ENCODE measurements around the gene HECTD1.

Gene HECTD1

GRCh38 chr14:31229009-31229408 is 21.4 kb upstream of the HECTD1 start:
- H3K4me3 ChIP-seq (ENCODE audit: low read depth, low read length): no peak overlapping the region
- POLR2A ChIA-PET: interaction anchor here (1.0 kb wide), 1 partner anchor 21 kb away, joined by 3 read pairs; the partner anchor contains the start of gene HECTD1
- no peaks in the 10 kb centered on the region for H3K36me3 ChIP-seq (ENCODE audit: control insufficient read depth in 2 of 2, insufficient read depth in 1 of 2, low read length in 2 of 2)
- no peak overlapping the region for H3K27ac ChIP-seq (ENCODE audit: extremely low read depth, low read depth, low read length)
- TF ChIP-seq ZNF654 (tag by site-specific recombination; IDR thresholded peaks at IDR 0.05; ENCODE audit: low read depth) (no peak), PRDM10 (tag by site-specific recombination; IDR thresholded peaks at IDR 0.05) (peak; percentile 17; the same call in 1 of the 2 replicates)
- H3K9me3 ChIP-seq (ENCODE audit: control insufficient read depth, insufficient read depth, low read depth, low read length): no peaks in the 10 kb centered on the region
- CTCF ChIA-PET: interaction anchor here (0.7 to 1.0 kb wide), 4 partner anchors 10 to 156 kb away, joined by 3 to 4 read pairs (median 3); no protein-coding TSS in a partner anchor
- no peaks in the 10 kb centered on the region for H3K4me1 ChIP-seq (ENCODE audit: control insufficient read depth, insufficient read depth, low read length)

GRCh38 chr14:31228533-31228932 is 20.9 kb upstream of the HECTD1 start:
- Histone ChIP-seq H3K9me3 (ENCODE audit: control insufficient read depth, insufficient read depth, low read depth, low read length) (no peaks in the 10 kb centered on the region), H3K36me3 (ENCODE audit: control insufficient read depth in 2 of 2, insufficient read depth in 1 of 2, low read length in 2 of 2) (no peaks in the 10 kb centered on the region), H3K27ac (ENCODE audit: extremely low read depth, low read depth, low read length) (no peak overlapping the region), H3K4me1 (ENCODE audit: control insufficient read depth, insufficient read depth, low read length) (no peaks in the 10 kb centered on the region), H3K4me3 (ENCODE audit: low read depth, low read length) (no peak overlapping the region)
- ChIA-PET POLR2A (interaction anchor here (1.0 kb wide), 1 partner anchor 21 kb away, joined by 3 read pairs; the partner anchor contains the start of gene HECTD1), CTCF (interaction anchor here (0.8 to 1.0 kb wide), 2 partner anchors 9 to 11 kb away, joined by 3 to 4 read pairs; no protein-coding TSS in a partner anchor)
- no peak for TF ChIP-seq ELK4 (IDR thresholded peaks at IDR 0.05; ENCODE audit: borderline replicate concordance, low read depth, low read length)
- TF ChIP-seq ZNF335 (tag by site-specific recombination; conservative IDR thresholded peaks at IDR 0.05): peak; percentile 43; the same call in 1 of the 2 replicates

- Histone ChIP-seq H3K9me3 (ENCODE audit: control insufficient read depth, insufficient read depth, low read depth, low read length) (no peaks in the 10 kb centered on the region), H3K4me3 (ENCODE audit: low read depth, low read length) (no peak overlapping the region), H3K36me3 (ENCODE audit: control insufficient read depth in 2 of 2, insufficient read depth in 1 of 2, low read length in 2 of 2) (no peaks in the 10 kb centered on the region), H3K4me1 (ENCODE audit: control insufficient read depth, insufficient read depth, low read length) (no peaks in the 10 kb centered on the region), H3K27ac (ENCODE audit: extremely low read depth, low read depth, low read length) (no peak overlapping the region)
- ChIA-PET POLR2A (interaction anchor here (1.1 kb wide), 1 partner anchor 17 kb away, joined by 4 read pairs; the partner anchor contains the start of gene HECTD1), CTCF (interaction anchor here (0.6 kb wide), 1 partner anchor 10 kb away, joined by 4 read pairs; no protein-coding TSS in a partner anchor)
- no peak for TF ChIP-seq GLI4 (tag by site-specific recombination; IDR thresholded peaks at IDR 0.05)
- TF ChIP-seq ZNF184 (tag by site-specific recombination; IDR thresholded peaks at IDR 0.05): peak; percentile 98
- no peak for TF ChIP-seq ZNF580 (tag by site-specific recombination; IDR thresholded peaks at IDR 0.05)
Measured at GRCh38 chr14:31224808-31225207, 17.2 kb upstream of the HECTD1 start.

GRCh38 chr14:31223331-31223730 is 15.7 kb upstream of the HECTD1 start:
- H3K4me1 ChIP-seq (ENCODE audit: control insufficient read depth, insufficient read depth, low read length): no peaks in the 10 kb centered on the region
- no peaks in the 10 kb centered on the region for H3K36me3 ChIP-seq (ENCODE audit: control insufficient read depth in 2 of 2, insufficient read depth in 1 of 2, low read length in 2 of 2)
- ChIA-PET CTCF (interaction anchor here (0.7 kb wide), 1 partner anchor 93 kb away, joined by 7 read pairs; no protein-coding TSS in a partner anchor), POLR2A (interaction anchor here (1.0 kb wide), 1 partner anchor 15 kb away, joined by 4 read pairs; the partner anchor contains the start of gene HECTD1)
- no peak overlapping the region for H3K4me3 ChIP-seq (ENCODE audit: low read depth, low read length)
- no peak overlapping the region for H3K27ac ChIP-seq (ENCODE audit: extremely low read depth, low read depth, low read length)
- no peaks in the 10 kb centered on the region for H3K9me3 ChIP-seq (ENCODE audit: control insufficient read depth, insufficient read depth, low read depth, low read length)
- TF ChIP-seq ZNF398 (tag by site-specific recombination; IDR thresholded peaks at IDR 0.05) (no peak), ZFHX2 (tag by site-specific recombination; conservative IDR thresholded peaks at IDR 0.05) (no peak), ZNF223 (tag by site-specific recombination; IDR thresholded peaks at IDR 0.05) (no peak), ZNF433 (tag by site-specific recombination; IDR thresholded peaks at IDR 0.05; ENCODE audit: low read depth) (no peak), ZBTB17 (tag by site-specific recombination; IDR thresholded peaks at IDR 0.05) (no peak), PRDM4 (tag by site-specific recombination; IDR thresholded peaks at IDR 0.05) (no peak), BCL6B (tag by site-specific recombination; IDR thresholded peaks at IDR 0.05) (no peak), GLI4 (tag by site-specific recombination; IDR thresholded peaks at IDR 0.05) (no peak), ZNF624 (tag by site-specific recombination; IDR thresholded peaks at IDR 0.05) (no peak)
